ENCODE results near the gene ARID5B. TPM values are rescaled to one million over a fixed set of nuclear protein-coding genes. Genes with fewer than 3 reads are reported as not detected.

Gene ARID5B
- total RNA-seq, 1 donor from 2014 or later: 1.1 TPM

- no peak for DNase-seq
- H3K36me3 Mint-ChIP-seq (ENCODE audit: unreplicated experiment): no peaks in the 10 kb centered on the region
- no peaks in the 10 kb centered on the region for H3K9me3 Mint-ChIP-seq (ENCODE audit: unreplicated experiment)
- H3K27ac Mint-ChIP-seq (ENCODE audit: unreplicated experiment): no peak overlapping the region
- H3K27me3 Mint-ChIP-seq (ENCODE audit: unreplicated experiment): no peaks in the 10 kb centered on the region
- no peaks in the 10 kb centered on the region for H3K4me1 Mint-ChIP-seq (ENCODE audit: low read depth, unreplicated experiment)
- TF ChIP-seq CTCF (IDR thresholded peaks at IDR 0.05; ENCODE audit: partially characterized antibody, unreplicated experiment): no peak
- no peak overlapping the region for H3K4me3 Mint-ChIP-seq (ENCODE audit: unreplicated experiment)
These were observed 197.0 kb downstream of the ARID5B start for GRCh38 chr10:62098278-62099121.

GRCh38 chr10:62099299-62099698 is 197.8 kb downstream of the ARID5B start:
- Mint-ChIP-seq H3K9me3 (ENCODE audit: unreplicated experiment) (no peaks in the 10 kb centered on the region), H3K4me3 (ENCODE audit: unreplicated experiment) (no peak overlapping the region), H3K27ac (ENCODE audit: unreplicated experiment) (no peak overlapping the region), H3K4me1 (ENCODE audit: low read depth, unreplicated experiment) (no peaks in the 10 kb centered on the region), H3K27me3 (ENCODE audit: unreplicated experiment) (no peaks in the 10 kb centered on the region), H3K36me3 (ENCODE audit: unreplicated experiment) (no peaks in the 10 kb centered on the region)
- no peak for TF ChIP-seq CTCF (IDR thresholded peaks at IDR 0.05; ENCODE audit: partially characterized antibody, unreplicated experiment)
- no peak for DNase-seq

- Mint-ChIP-seq H3K4me3 (ENCODE audit: unreplicated experiment) (no peak overlapping the region), H3K9me3 (ENCODE audit: unreplicated experiment) (no peaks in the 10 kb centered on the region)
- TF ChIP-seq CTCF (IDR thresholded peaks at IDR 0.05; ENCODE audit: partially characterized antibody, unreplicated experiment): no peak
These were observed 202.4 kb downstream of the ARID5B start for GRCh38 chr10:62103857-62104256.

GRCh38 chr10:62106929-62107519 is 205.5 kb downstream of the ARID5B start:
- Mint-ChIP-seq H3K27me3 (ENCODE audit: unreplicated experiment) (no peaks in the 10 kb centered on the region), H3K9me3 (ENCODE audit: unreplicated experiment) (no peaks in the 10 kb centered on the region), H3K27ac (ENCODE audit: unreplicated experiment) (no peak overlapping the region), H3K4me3 (ENCODE audit: unreplicated experiment) (no peak overlapping the region), H3K4me1 (ENCODE audit: low read depth, unreplicated experiment) (no peaks in the 10 kb centered on the region), H3K36me3 (ENCODE audit: unreplicated experiment) (no peaks in the 10 kb centered on the region)
- no peak for DNase-seq
- TF ChIP-seq CTCF (IDR thresholded peaks at IDR 0.05; ENCODE audit: partially characterized antibody, unreplicated experiment): no peak

More at GRCh38 chr10:62103857-62104256, 202.4 kb downstream of the ARID5B start:
- Mint-ChIP-seq H3K36me3 (ENCODE audit: unreplicated experiment) (no peaks in the 10 kb centered on the region), H3K4me1 (ENCODE audit: low read depth, unreplicated experiment) (no peaks in the 10 kb centered on the region), H3K27ac (ENCODE audit: unreplicated experiment) (no peak overlapping the region), H3K27me3 (ENCODE audit: unreplicated experiment) (no peaks in the 10 kb centered on the region)
- DNase-seq: no peak

All from glutamatergic neuron (in vitro differentiated cells).